ENCODE measurements around the gene SLC35F5.

SLC35F5 gene

DNA sequence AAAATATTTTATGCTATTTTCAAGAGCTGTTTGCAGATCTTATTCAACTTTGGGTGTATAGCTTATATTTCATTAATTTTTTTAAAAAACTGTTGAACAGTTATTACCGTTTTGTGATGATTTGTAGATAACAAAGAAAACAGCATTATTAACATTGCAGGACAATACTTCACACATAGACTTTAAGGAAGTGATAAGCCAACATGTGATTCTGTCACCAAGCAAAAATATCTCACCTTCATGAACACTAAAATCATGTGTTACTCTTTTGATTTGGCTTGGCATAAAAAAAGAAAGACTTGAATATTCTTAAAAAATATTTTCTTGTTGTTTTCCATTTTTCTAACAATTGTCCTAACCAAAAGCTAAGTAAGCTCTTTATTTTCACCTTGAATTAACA is 33.0 kb downstream of the SLC35F5 start:
- no peak overlapping the region for H3K27ac ChIP-seq
- no peak overlapping the region for H3K4me3 ChIP-seq
- H3K9me3 ChIP-seq: no peaks in the 10 kb centered on the region
- intact Hi-C loops (cut with DNase I; ENCODE audit: low total_unique reads): no loop called here
- DNase-seq: no peak
- no peaks in the 10 kb centered on the region for H3K27me3 ChIP-seq
- H3K36me3 ChIP-seq: peaks cover 19 to 54% (median 33%) of the 10 kb centered on the region in 3 donors
- H3K4me1 ChIP-seq: no peaks in the 10 kb centered on the region
- TF ChIP-seq, protein P1, sequence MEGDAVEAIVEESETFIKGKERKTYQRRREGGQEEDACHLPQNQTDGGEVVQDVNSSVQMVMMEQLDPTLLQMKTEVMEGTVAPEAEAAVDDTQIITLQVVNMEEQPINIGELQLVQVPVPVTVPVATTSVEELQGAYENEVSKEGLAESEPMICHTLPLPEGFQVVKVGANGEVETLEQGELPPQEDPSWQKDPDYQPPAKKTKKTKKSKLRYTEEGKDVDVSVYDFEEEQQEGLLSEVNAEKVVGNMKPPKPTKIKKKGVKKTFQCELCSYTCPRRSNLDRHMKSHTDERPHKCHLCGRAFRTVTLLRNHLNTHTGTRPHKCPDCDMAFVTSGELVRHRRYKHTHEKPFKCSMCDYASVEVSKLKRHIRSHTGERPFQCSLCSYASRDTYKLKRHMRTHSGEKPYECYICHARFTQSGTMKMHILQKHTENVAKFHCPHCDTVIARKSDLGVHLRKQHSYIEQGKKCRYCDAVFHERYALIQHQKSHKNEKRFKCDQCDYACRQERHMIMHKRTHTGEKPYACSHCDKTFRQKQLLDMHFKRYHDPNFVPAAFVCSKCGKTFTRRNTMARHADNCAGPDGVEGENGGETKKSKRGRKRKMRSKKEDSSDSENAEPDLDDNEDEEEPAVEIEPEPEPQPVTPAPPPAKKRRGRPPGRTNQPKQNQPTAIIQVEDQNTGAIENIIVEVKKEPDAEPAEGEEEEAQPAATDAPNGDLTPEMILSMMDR (IDR thresholded peaks at IDR 0.05): no peak

DNA sequence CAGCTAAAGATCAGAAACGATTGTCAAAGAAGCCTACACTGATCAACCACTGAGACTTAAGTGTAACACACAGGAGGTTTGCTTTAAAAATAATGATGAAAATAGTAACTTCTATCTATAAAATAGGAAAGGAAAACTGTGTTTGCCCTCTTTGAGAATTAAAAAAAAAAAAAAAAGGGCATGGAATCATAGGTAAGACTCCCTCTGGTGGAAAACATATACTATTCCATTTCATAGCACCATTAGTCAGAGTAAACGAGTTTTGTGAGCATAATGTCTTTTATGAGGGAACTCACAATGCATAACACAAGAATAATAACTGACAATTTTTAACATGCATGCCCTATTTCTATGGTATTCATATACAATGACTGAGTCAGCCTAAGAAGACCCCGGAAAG is 36.3 kb downstream of the SLC35F5 start:
- Histone ChIP-seq H3K27ac (no peak overlapping the region), H3K9me3 (no peaks in the 10 kb centered on the region), H3K36me3 (peaks cover 31 to 58% (median 35%) of the 10 kb centered on the region in 3 donors), H3K27me3 (no peaks in the 10 kb centered on the region), H3K4me3 (no peak overlapping the region), H3K4me1 (no peaks in the 10 kb centered on the region)
- intact Hi-C loops (cut with DNase I; ENCODE audit: low total_unique reads): no loop called here
- TF ChIP-seq, protein P1 (IDR thresholded peaks at IDR 0.05): peak; percentile 21 to 28
- DNase-seq: no peak

DNA sequence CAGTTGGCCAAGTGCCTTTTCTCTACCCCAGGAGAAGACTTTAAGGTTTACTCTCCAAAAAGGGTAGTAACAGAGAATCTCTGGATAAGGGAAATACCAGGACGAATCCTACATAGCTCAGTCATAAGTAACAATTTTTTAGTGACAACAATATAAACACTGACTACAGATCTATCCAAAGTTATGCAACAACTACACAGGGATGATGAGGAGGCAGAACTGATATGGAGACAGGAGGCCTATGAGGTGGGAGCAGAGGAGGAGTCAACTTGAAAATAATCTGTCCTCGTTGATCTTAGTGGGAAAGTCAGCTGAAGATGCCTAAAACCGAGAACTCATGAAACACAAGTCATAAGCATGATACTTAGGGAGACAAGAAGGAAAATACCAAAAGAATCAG is 40.2 kb downstream of the SLC35F5 start:
- intact Hi-C loops (cut with DNase I; ENCODE audit: low total_unique reads): no loop called here
- no peaks in the 10 kb centered on the region for H3K4me1 ChIP-seq
- H3K9me3 ChIP-seq: no peaks in the 10 kb centered on the region
- no peak for DNase-seq
- H3K27ac ChIP-seq: no peak overlapping the region
- no peaks in the 10 kb centered on the region for H3K27me3 ChIP-seq
- no peak overlapping the region for H3K4me3 ChIP-seq
- peaks cover 31 to 64% (median 45%) of the 10 kb centered on the region in 3 donors for H3K36me3 ChIP-seq
- TF ChIP-seq, protein P1 (IDR thresholded peaks at IDR 0.05): no peak

DNA sequence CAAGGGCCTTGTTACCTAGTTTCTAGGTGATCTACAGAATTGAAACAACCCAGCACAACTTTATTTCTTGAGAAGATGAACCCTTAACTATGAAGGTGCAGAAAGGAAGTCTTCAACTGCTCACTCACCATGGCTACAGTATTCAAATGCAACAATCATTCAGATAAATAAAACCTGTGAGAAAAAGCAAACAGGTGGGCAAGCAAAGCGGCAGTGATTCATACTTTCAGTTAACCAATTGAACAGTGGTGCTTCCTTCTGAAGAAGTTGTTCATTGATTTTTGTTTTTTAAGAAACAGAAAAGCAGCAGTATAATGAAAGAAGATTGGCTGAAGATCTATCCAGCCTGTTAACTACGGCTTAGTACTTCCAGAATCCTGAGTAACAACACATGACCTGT is 43.5 kb downstream of the SLC35F5 start:
- H3K27me3 ChIP-seq: no peaks in the 10 kb centered on the region
- TF ChIP-seq, protein P1 (IDR thresholded peaks at IDR 0.05): no peak
- H3K36me3 ChIP-seq: peaks cover 25 to 52% (median 42%) of the 10 kb centered on the region in 3 donors
- no peaks in the 10 kb centered on the region for H3K9me3 ChIP-seq
- no peak overlapping the region for H3K4me3 ChIP-seq
- no peak for DNase-seq
- intact Hi-C loops (cut with DNase I; ENCODE audit: low total_unique reads): no loop called here
- H3K4me1 ChIP-seq: no peaks in the 10 kb centered on the region
- H3K27ac ChIP-seq: no peak overlapping the region

DNA sequence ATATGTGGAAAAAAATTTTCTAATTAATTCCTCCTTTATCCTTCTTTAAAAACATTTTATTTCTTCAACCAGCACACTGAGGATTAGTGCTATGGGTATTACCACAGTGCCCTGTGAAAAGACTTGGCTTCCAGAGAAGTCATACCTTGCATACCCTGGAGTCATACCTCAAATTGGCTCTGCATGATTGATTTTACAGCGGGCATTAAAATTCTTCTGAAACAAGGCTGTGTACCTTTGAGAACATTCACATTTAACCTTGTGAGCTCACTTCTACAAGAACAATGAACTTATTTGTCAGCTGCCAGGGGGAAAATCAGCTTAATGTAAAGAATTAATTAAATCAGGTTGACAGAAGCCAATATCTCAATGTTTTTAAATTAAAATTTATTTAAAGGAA is 44.6 kb downstream of the SLC35F5 start:
- Histone ChIP-seq H3K27me3 (no peaks in the 10 kb centered on the region), H3K4me3 (no peak overlapping the region), H3K9me3 (no peaks in the 10 kb centered on the region), H3K36me3 (peaks cover 25 to 41% (median 31%) of the 10 kb centered on the region in 3 donors), H3K4me1 (no peaks in the 10 kb centered on the region), H3K27ac (no peak overlapping the region)
- DNase-seq: no peak
- TF ChIP-seq, protein P1 (IDR thresholded peaks at IDR 0.05): no peak
- intact Hi-C loops (cut with DNase I; ENCODE audit: low total_unique reads): no loop called here

DNA sequence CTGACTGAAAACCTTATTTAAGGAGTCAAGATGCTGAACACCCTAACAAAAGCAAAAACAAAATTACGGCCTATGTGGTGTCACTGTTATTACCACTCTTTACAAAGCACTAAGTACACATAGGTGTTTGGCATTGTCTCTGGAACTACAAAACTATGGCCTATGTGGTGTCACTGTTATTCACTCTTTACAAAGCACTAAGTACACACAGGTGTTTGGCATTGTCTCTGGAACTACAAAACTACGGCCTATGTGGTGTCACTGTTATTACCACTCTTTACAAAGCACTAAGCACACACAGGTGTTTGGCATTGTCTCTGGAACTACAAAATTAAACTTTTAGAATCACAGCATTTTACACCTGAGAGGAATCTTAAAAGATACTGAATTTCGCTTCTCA is 47.4 kb downstream of the SLC35F5 start:
- Histone ChIP-seq H3K9me3 (no peaks in the 10 kb centered on the region), H3K27me3 (no peaks in the 10 kb centered on the region), H3K36me3 (peaks cover 11 to 30% (median 13%) of the 10 kb centered on the region in 3 donors), H3K4me1 (no peaks in the 10 kb centered on the region), H3K27ac (no peak overlapping the region), H3K4me3 (no peak overlapping the region)
- TF ChIP-seq, protein P1 (IDR thresholded peaks at IDR 0.05): no peak
- DNase-seq: no peak
- intact Hi-C loops (cut with DNase I; ENCODE audit: low total_unique reads): no loop called here

All from tibial artery (tissue), 4 donors.